Vagina (tissue), 2 donors: ENCODE measurements around the gene PRDM16.

Experiments
- CTCF ChIP-seq, 3 experiments: fragments of 450-650 bp in 2 of 3; fragments of 200-600 bp in 1 of 3; sonication (generic) in 1 of 3; IDR thresholded peaks; one replicate each; pipeline ENCODE4 v1.5.1; 2017 to 2019; ENCODE audit warnings: antibody characterized with exemption in 3 of 3, mild to moderate bottlenecking in 2 of 3, moderate library complexity in 2 of 3
- POLR2A ChIP-seq, 2 donors: fragments of 450-650 bp; IDR thresholded peaks; one replicate each; pipeline ENCODE4 v1.6.1; 2017; ENCODE audit warnings: antibody characterized with exemption in 2 of 2, mild to moderate bottlenecking in 2 of 2, moderate library complexity in 2 of 2

- no peak for TF ChIP-seq CTCF (IDR thresholded peaks at IDR 0.05)
- no peak for TF ChIP-seq POLR2A (IDR thresholded peaks at IDR 0.05)
These were observed 42.5 kb downstream of the PRDM16 start for GRCh38 chr1:3111348-3112021.
